K562 (cell line): ENCODE data around the gene PPP3CA. TPM values are rescaled to one million over a fixed set of nuclear protein-coding genes. Genes with fewer than 3 reads are reported as not detected.

Experiments
- ATAC-seq: fragments of 200-7000 bp; cut with Tn5 transposase; 3 replicates; pipeline ENCODE4 v1.9.1; 2020; ENCODE audit warnings: moderate library complexity
- BruUV-seq: library from RNA; stranded (reverse); fragments of 400-500 nt; replicated peaks from 2 replicates; lab custom pipeline; 2021; lab: Mats Ljungman, UMichigan
- CTCF ChIA-PET: fragments of 300-600 bp; formaldehyde crosslinking; extraction: SDS; loops from one replicate; lab custom pipeline; 2021; ENCODE audit warnings: low intra/inter-chr PET ratio; lab: Yijun Ruan, JAX
- POLR2A ChIA-PET: fragments of 300-600, 350-650 bp; sonication (Branson Sonifier 250); formaldehyde crosslinking; extraction: SDS; loops from one replicate; lab custom pipeline; 2021; ENCODE audit warnings: antibody characterized with exemption, inconsistent platforms; lab: Yijun Ruan, JAX
- DNase-seq, 4 experiments: peaks; one replicate each; pipeline versions ENCODE4 v3.0.0 to v3.0.0-alpha.2; 2011 to 2018; ENCODE audit warnings: low spot score in 3 of 4, mixed read lengths in 3 of 4; ENCODE audit errors: extremely low read depth in 1 of 4
- FAIRE-seq: peaks from 2 replicates; lab custom pipeline; 2011; peaks lifted over from hg19 to GRCh38; lab: Jason Lieb, UNC
- H2AFZ ChIP-seq: 2 replicates; pipeline ENCODE4 v1.6.0; 2011; ENCODE audit warnings: low read depth, low read length, control low read depth, inconsistent platforms
- H3K27ac ChIP-seq: fragments of 200-600 bp; 3 replicates; pipeline ENCODE4 v1.8.0; 2011; ENCODE audit warnings: low read depth, mild to moderate bottlenecking, control low read depth, inconsistent platforms, low read length, moderate library complexity, mixed read lengths; ENCODE audit errors: extremely low read depth
- H3K27me3 ChIP-seq, 2 experiments: fragments of 300-600 bp in 1 of 2; 2 replicates in 1 of 2; 3 replicates in 1 of 2; pipeline versions ENCODE4 v1.6.0 to v1.8.0; 2011; ENCODE audit warnings: inconsistent platforms in 2 of 2, low read length in 2 of 2, mild to moderate bottlenecking in 1 of 2, mixed read lengths in 1 of 2, moderate library complexity in 1 of 2; ENCODE audit not compliant: control insufficient read depth in 2 of 2, insufficient read depth in 2 of 2
- H3K36me3 ChIP-seq: fragments of 300-600 bp; 3 replicates; pipeline ENCODE4 v1.8.0; 2011; ENCODE audit warnings: mild to moderate bottlenecking, low read length, inconsistent platforms; ENCODE audit not compliant: control insufficient read depth, insufficient read depth
- H3K4me1 ChIP-seq, 2 experiments: fragments of 200-600 bp in 1 of 2; replicated peaks in 1 of 2; 2 replicates in 1 of 2; 3 replicates in 1 of 2; pipeline versions ENCODE4 v1.5.1 to v1.8.0; 2011; ENCODE audit warnings: inconsistent platforms in 2 of 2, low read length in 2 of 2, mild to moderate bottlenecking in 1 of 2, mixed read lengths in 1 of 2, moderate library complexity in 1 of 2; ENCODE audit not compliant: control insufficient read depth in 2 of 2, insufficient read depth in 2 of 2
- H3K4me2 ChIP-seq: 2 replicates; pipeline ENCODE4 v1.6.1; 2011; ENCODE audit warnings: low read length, control low read depth, inconsistent platforms, mixed read lengths; ENCODE audit not compliant: insufficient read depth
- H3K4me3 ChIP-seq: fragments of 200-600 bp; sonication (generic), shearing (Covaris generic); 2 replicates; pipeline ENCODE4 v1.5.1; 2016; ENCODE audit warnings: control low read depth, inconsistent platforms
- H3K79me2 ChIP-seq: fragments of 200-600 bp; 3 replicates; pipeline ENCODE4 v1.8.0; 2011; ENCODE audit warnings: low read length, inconsistent platforms; ENCODE audit not compliant: control insufficient read depth, insufficient read depth
- H3K9ac ChIP-seq, 2 experiments: 2 replicates each; pipeline versions ENCODE4 v1.6.0 to v1.6.1; 2011; ENCODE audit warnings: low read depth in 2 of 2, low read length in 2 of 2, control low read depth in 1 of 2, inconsistent platforms in 1 of 2, mild to moderate bottlenecking in 1 of 2, mixed read lengths in 1 of 2; ENCODE audit not compliant: insufficient read depth in 1 of 2
- H3K9me1 ChIP-seq: one replicate; pipeline ENCODE4 v1.6.0; 2011; ENCODE audit warnings: inconsistent platforms, mild to moderate bottlenecking, low read length, moderate library complexity; ENCODE audit not compliant: control insufficient read depth, insufficient read depth
- H3K9me3 ChIP-seq: replicated peaks from 2 replicates; pipeline ENCODE4 v1.5.1; 2011; ENCODE audit warnings: low read depth, low read length, inconsistent platforms; ENCODE audit not compliant: control insufficient read depth, insufficient read depth
- H4K20me1 ChIP-seq: replicated peaks from 2 replicates; pipeline ENCODE4 v1.6.1; 2011; ENCODE audit warnings: low read length, inconsistent platforms, mixed read lengths; ENCODE audit not compliant: control insufficient read depth, insufficient read depth
- COPS2 ChIP-seq: fragments of 450-650 bp; conservative IDR thresholded peaks from 2 replicates; pipeline ENCODE4 v1.6.1; 2016; ENCODE audit warnings: mild to moderate bottlenecking, moderate library complexity
- NR2C1 ChIP-seq, 2 experiments: fragments of 450-650 bp; IDR thresholded peaks; 2 replicates each; pipeline ENCODE4 v1.6.1; 2017; ENCODE audit warnings: mild to moderate bottlenecking in 2 of 2, antibody characterized with exemption in 1 of 2, inconsistent platforms in 1 of 2, missing compliant biosample characterization in 1 of 2, missing genetic modification characterization in 1 of 2
- POLR2A ChIP-seq: fragments of 450-650 bp; conservative IDR thresholded peaks from 2 replicates; pipeline ENCODE4 v1.6.1; 2016
- ZFP1 ChIP-seq: fragments of 450-650 bp; formaldehyde crosslinking; IDR thresholded peaks from 2 replicates; pipeline ENCODE4 v1.4.0; 2020; ENCODE audit warnings: mild to moderate bottlenecking, mixed read lengths
- ZNF324 ChIP-seq: fragments of 250-450 bp; sonication (Bioruptor Pico); IDR thresholded peaks from 2 replicates; pipeline ENCODE4 v1.4.0; 2020; ENCODE audit warnings: mild to moderate bottlenecking
- ZNF764 ChIP-seq: fragments of 250-450 bp; sonication (Bioruptor Pico); IDR thresholded peaks from 2 replicates; pipeline ENCODE4 v1.4.0; 2020; ENCODE audit warnings: low read depth, mild to moderate bottlenecking, moderate library complexity
- WGBS: fragments of 100-300 bp; shearing (Covaris generic); methylation state at CpG from one replicate; pipeline ENCODE4 v1.1.6; 2016; ENCODE audit warnings: low coverage, mixed read lengths; ENCODE audit not compliant: insufficient coverage; ENCODE audit errors: missing lambda C conversion rate; 5-methylcytosine and 5-hydroxymethylcytosine counted together
- in situ Hi-C: fragments of 300-500 bp; cut with MboI; formaldehyde crosslinking; loops from 4 replicates; pipeline ENCODE4 v1.15.0; 2018; ENCODE audit warnings: inconsistent platforms, mixed read lengths
- intact Hi-C: fragments of 100-400 bp; cut with micrococcal nuclease; formaldehyde crosslinking; loops from 2 replicates; pipeline ENCODE4 v1.14.2; 2022
- polyA plus RNA-seq, 8 experiments: library from polyadenylated mRNA; depleted of rRNA in 4 of 8; stranded (reverse) in 5 of 8; unstranded in 3 of 8; fragments of >200 nt; fragmentation: Nextera tagmentation in 2 of 8; fragmentation: Illumina TruSeq in 1 of 8; extraction: Ambion mirVana in 2 of 8; extraction: Trizol in 1 of 8; gene quantifications; 2 replicates each; pipeline versions ENCODE4 v1.2.1 to v1.2.3, GENCODE V29; 2011 to 2014; ENCODE audit warnings: inconsistent platforms in 1 of 8, missing spikeins in 1 of 8
- total RNA-seq, 7 experiments: library from RNA; depleted of rRNA in 6 of 7; stranded (reverse); fragments of >200 nt in 6 of 7; fragmentation: Illumina TruSeq in 2 of 7; extraction: Trizol in 2 of 7; gene quantifications; 2 replicates each; pipeline versions ENCODE4 v1.2.1 to v1.2.3, GENCODE V29; 2011 to 2021; ENCODE audit warnings: low replicate concordance in 1 of 7

Gene PPP3CA
- total and polyA plus RNA-seq, 9 of the 15 experiments (the other 6 are each of a cell fraction or from before 2014, with no cell fraction given) = 0.94 to 3.2 (median 1.6) TPM

GRCh38 chr4:101259876-101260275 is 87.5 kb downstream of the PPP3CA start:
- H3K36me3 ChIP-seq = no peaks in the 10 kb centered on the region
- no peaks in the 10 kb centered on the region for H3K27me3 ChIP-seq
- H3K4me1 ChIP-seq = no peaks in the 10 kb centered on the region
- no peak overlapping the region for H3K9ac ChIP-seq
- H3K9me3 ChIP-seq = no peaks in the 10 kb centered on the region
- no peaks in the 10 kb centered on the region for H3K79me2 ChIP-seq
- in situ Hi-C loops = no loop called here
- WGBS = 3% methylated on average over 4 of the region's 4 CpGs
- no TSS peak for BruUV-seq
- intact Hi-C loops = no loop called here
- H3K9me1 ChIP-seq = no peaks in the 10 kb centered on the region
- no peak overlapping the region for H3K4me2 ChIP-seq
- no peak overlapping the region for H3K4me3 ChIP-seq
- ATAC-seq (no peak), FAIRE-seq (no peak), DNase-seq (no peak)
- H2AFZ ChIP-seq = no peak overlapping the region
- ChIA-PET CTCF (no interaction called here), POLR2A (no interaction called here)
- H4K20me1 ChIP-seq = no peaks in the 10 kb centered on the region
- H3K27ac ChIP-seq = no peak overlapping the region
- TF ChIP-seq COPS2 (no peak), ZNF324 (CRISPR knock-in tag) (no peak), ZNF764 (CRISPR knock-in tag) (no peak), ZFP1 (CRISPR knock-in tag) (no peak)

- no TSS peak for BruUV-seq
- no peaks in the 10 kb centered on the region for H3K4me1 ChIP-seq
- CTCF ChIA-PET = no interaction called here
- no peak overlapping the region for H3K4me2 ChIP-seq
- POLR2A ChIA-PET = no interaction called here
- in situ Hi-C loops (no loop called here), intact Hi-C loops (no loop called here)
- TF ChIP-seq NR2C1 (IDR thresholded peaks at IDR 0.05) (no peak), NR2C1 (tag; IDR thresholded peaks at IDR 0.05) (peak; percentile 53; the same call in 1 of the 2 replicates), POLR2A (no peak)
- 0% methylated on average over 2 of the region's 2 CpGs for WGBS
- no peaks in the 10 kb centered on the region for H3K79me2 ChIP-seq
- H3K9ac ChIP-seq = no peak overlapping the region
- H3K4me3 ChIP-seq = no peak overlapping the region
- no peaks in the 10 kb centered on the region for H3K27me3 ChIP-seq
- no peak overlapping the region for H3K27ac ChIP-seq
- H3K9me3 ChIP-seq = no peaks in the 10 kb centered on the region
- FAIRE-seq (no peak), ATAC-seq (no peak), DNase-seq (no peak)
- H2AFZ ChIP-seq = no peak overlapping the region
- H3K9me1 ChIP-seq = no peaks in the 10 kb centered on the region
- no peaks in the 10 kb centered on the region for H3K36me3 ChIP-seq
- H4K20me1 ChIP-seq = no peaks in the 10 kb centered on the region
These were observed 88.4 kb downstream of the PPP3CA start for GRCh38 chr4:101258883-101259282.
